Neural progenitor cell (in vitro differentiated cells): ENCODE data around the gene CRMP1.

Experiments
- CTCF ChIP-seq: fragments of 200-600 bp; sonication (generic); IDR thresholded peaks from 2 replicates; pipeline ENCODE4 v1.5.1; 2017; ENCODE audit warnings: antibody characterized with exemption, mild to moderate bottlenecking
- EZH2 ChIP-seq: fragments of 200-600 bp; sonication (generic); IDR thresholded peaks from 2 replicates; pipeline ENCODE4 v1.6.1; 2017; ENCODE audit warnings: antibody characterized with exemption, mild to moderate bottlenecking, moderate library complexity

DNA sequence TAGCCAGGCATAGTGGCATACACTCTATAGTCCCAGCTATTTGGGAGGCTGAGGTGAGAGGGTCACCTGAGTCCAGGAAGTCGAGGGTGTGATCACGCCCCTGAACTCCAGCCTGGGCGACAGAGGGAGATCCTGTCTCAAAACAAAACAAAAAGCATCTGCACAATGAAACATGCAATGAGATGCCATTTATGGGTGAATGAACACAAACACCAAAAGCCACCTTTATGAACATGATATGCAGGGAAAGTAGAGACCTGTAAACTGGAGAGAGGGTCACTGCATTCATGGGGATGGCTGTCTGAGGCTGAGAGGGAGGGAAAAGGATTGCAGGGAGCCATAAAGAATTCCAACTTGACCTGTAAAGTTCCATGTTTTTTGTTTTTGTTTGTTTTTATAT lies 111.2 kb downstream of the CRMP1 start:
- TF ChIP-seq CTCF (no peak), EZH2 (no peak)
